ENCODE data around the gene OR8K5. TPM values are rescaled to one million over a fixed set of nuclear protein-coding genes. Genes with fewer than 3 reads are reported as not detected.
"Not testable (repeated sequence)": the region's sequence is repeated elsewhere in the genome, so short reads cannot be mapped to it uniquely, and the experiment has no call there.

The OR8K5 gene
- total and polyA plus RNA-seq, 11 donors = not detected

- no peak overlapping the region for H3K27ac ChIP-seq
- intact Hi-C loops (cut with DNase I) = no loop called here
- H3K27me3 ChIP-seq = no peaks in the 10 kb centered on the region
- peaks cover 0 to 31% (median 2%) of the 10 kb centered on the region in 12 donors for H3K9me3 ChIP-seq
- ATAC-seq (no peak), DNase-seq (no peak)
- H3K4me1 ChIP-seq = no peaks in the 10 kb centered on the region
- no peaks in the 10 kb centered on the region for H3K36me3 ChIP-seq
- no peak overlapping the region for H3K4me3 ChIP-seq
- no peak for TF ChIP-seq POLR2A (IDR thresholded peaks at IDR 0.05)
- TF ChIP-seq CTCF (IDR thresholded peaks at IDR 0.05) = no peak
- 89 to 93% (median 91%) methylated on average over 15 of the region's 15 CpGs for WGBS, 4 donors
These were observed 7.8 kb downstream of the OR8K5 start for GRCh38 chr11:56152333-56152732.

DNA sequence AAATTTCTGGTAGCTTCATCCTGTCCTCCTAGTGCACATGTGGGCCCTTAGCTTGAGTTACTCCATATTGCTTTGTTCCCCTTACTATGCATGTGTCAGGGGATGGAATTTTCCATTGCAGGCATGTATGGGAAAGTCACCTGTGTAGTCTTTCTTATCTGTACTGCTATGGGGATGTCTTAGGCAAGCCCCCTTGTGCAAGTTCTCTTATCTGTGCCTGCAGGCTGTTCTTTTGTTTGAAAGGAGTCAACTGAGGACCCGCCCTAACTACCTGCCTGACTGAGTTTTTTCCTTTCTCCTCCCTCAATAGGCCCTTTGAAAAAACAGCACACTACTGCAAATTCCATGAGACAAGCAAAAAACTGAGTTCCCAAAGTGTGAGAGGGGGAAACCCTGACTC, 8.7 kb downstream of the OR8K5 start:
- H3K9me3 ChIP-seq = peaks cover 0 to 27% (median 0%) of the 10 kb centered on the region in 12 donors

GRCh38 chr11:56143681-56144080, 16.4 kb downstream of the OR8K5 start:
- 88 to 95% (median 90%) methylated on average over 4 to 30 of the region's 30 CpGs for WGBS, 4 donors
- intact Hi-C loops (cut with DNase I) = not testable (repeated sequence)

More for the DNA sequence above, 8.7 kb downstream of the OR8K5 start:
- TF ChIP-seq CTCF (IDR thresholded peaks at IDR 0.05) = no peak
- TF ChIP-seq POLR2A (IDR thresholded peaks at IDR 0.05) = no peak
- WGBS, 4 donors = 38 to 78% (median 64%) methylated on average over 1 of the region's 1 CpG
- Histone ChIP-seq H3K27me3 (no peaks in the 10 kb centered on the region), H3K27ac (no peak overlapping the region), H3K4me3 (no peak overlapping the region), H3K36me3 (no peaks in the 10 kb centered on the region), H3K4me1 (no peaks in the 10 kb centered on the region)
- no peak for ATAC-seq
- no peak for DNase-seq
- intact Hi-C loops (cut with DNase I) = no loop called here

GRCh38 chr11:56140151-56140661, 19.9 kb downstream of the OR8K5 start, which contains the start of gene OR8J3:
OR8J3 (minus strand) TSS chr11:56140201; CDS start chr11:56137718, 2,483 bp downstream.
- no peaks in the 10 kb centered on the region for H3K36me3 ChIP-seq
- DNase-seq (no peak), ATAC-seq (no peak)
- H3K27me3 ChIP-seq = no peaks in the 10 kb centered on the region
- H3K4me3 ChIP-seq = no peak within 1 kb of the TSS
- TF ChIP-seq POLR2A (IDR thresholded peaks at IDR 0.05) = no peak
- no peak for TF ChIP-seq CTCF (IDR thresholded peaks at IDR 0.05)
- no peak within 1 kb of the TSS for H3K27ac ChIP-seq
- no peaks in the 10 kb centered on the region for H3K4me1 ChIP-seq
- H3K9me3 ChIP-seq = peaks cover 0 to 4% (median 0%) of the 10 kb centered on the region in 12 donors
- intact Hi-C loops (cut with DNase I) = no loop called here

More at GRCh38 chr11:56143681-56144080, 16.4 kb downstream of the OR8K5 start:
- H3K4me3 ChIP-seq, H3K9me3 ChIP-seq, H3K36me3 ChIP-seq, H3K27me3 ChIP-seq, DNase-seq, ATAC-seq, H3K4me1 ChIP-seq, H3K27ac ChIP-seq: not testable (repeated sequence)

DNA sequence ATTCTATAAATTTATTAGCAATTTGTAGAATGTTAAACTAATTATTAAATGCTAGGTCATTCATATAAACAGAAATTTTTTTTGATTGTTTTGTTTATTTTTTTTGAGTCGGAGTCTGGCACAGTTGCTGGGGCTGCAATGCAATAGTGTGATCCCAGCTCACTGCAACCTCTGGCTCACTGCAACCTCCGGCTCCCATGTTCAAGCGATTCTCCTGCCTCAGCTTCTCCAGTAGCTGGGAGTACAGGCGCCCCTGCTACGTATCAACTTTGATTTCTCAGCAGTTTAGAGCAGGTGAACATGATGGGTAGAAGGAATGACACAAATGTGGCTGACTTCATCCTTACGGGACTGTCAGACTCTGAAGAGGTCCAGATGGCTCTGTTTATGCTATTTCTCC, 38.0 kb downstream of the OR8K5 start, which contains the start of gene OR8H3:
Gene OR8H3, plus strand, starts transcription at position 301 of the 400 bp plus-strand sequence. Its CDS starts 0 bp downstream, at position 301.
- H3K36me3 ChIP-seq = no peaks in the 10 kb centered on the region
- WGBS, 4 donors = 65 to 79% (median 75%) methylated on average over 6 of the region's 6 CpGs
- H3K9me3 ChIP-seq = peaks cover 0 to 6% (median 0%) of the 10 kb centered on the region in 12 donors
- no peak for DNase-seq
- no peak within 1 kb of the TSS for H3K4me3 ChIP-seq
- TF ChIP-seq CTCF (IDR thresholded peaks at IDR 0.05) (no peak), POLR2A (IDR thresholded peaks at IDR 0.05) (no peak)
- intact Hi-C loops (cut with DNase I) = no loop called here
- no peak for ATAC-seq
- H3K27me3 ChIP-seq = no peaks in the 10 kb centered on the region
- no peaks in the 10 kb centered on the region for H3K4me1 ChIP-seq
- no peak within 1 kb of the TSS for H3K27ac ChIP-seq

All from heart left ventricle (tissue), 16 donors.